Fibroblast of villous mesenchyme (primary cell): ENCODE measurements around the gene VSIG10L2. TPM values are rescaled to one million over a fixed set of nuclear protein-coding genes. Genes with fewer than 3 reads are reported as not detected.

Experiments used
- DNase-seq: peaks from one replicate; pipeline ENCODE4 v3.0.0-alpha.2; 2010; ENCODE audit warnings: low read depth
- H3K4me3 ChIP-seq: 2 replicates; pipeline ENCODE4 v1.5.1; 2011; ENCODE audit warnings: low read depth, mild to moderate bottlenecking, low read length
- CTCF ChIP-seq: IDR thresholded peaks from 2 replicates; pipeline ENCODE4 v1.5.1; 2012; ENCODE audit warnings: low read depth, mild to moderate bottlenecking, low read length; ENCODE audit not compliant: insufficient read depth
- total RNA-seq: library from RNA; depleted of rRNA; stranded (reverse); fragments of >200 nt; gene quantifications from 2 replicates; pipeline ENCODE4 v1.2.3, GENCODE V29; 2012

VSIG10L2 gene
- total RNA-seq, 1 donor, result not detected

DNA sequence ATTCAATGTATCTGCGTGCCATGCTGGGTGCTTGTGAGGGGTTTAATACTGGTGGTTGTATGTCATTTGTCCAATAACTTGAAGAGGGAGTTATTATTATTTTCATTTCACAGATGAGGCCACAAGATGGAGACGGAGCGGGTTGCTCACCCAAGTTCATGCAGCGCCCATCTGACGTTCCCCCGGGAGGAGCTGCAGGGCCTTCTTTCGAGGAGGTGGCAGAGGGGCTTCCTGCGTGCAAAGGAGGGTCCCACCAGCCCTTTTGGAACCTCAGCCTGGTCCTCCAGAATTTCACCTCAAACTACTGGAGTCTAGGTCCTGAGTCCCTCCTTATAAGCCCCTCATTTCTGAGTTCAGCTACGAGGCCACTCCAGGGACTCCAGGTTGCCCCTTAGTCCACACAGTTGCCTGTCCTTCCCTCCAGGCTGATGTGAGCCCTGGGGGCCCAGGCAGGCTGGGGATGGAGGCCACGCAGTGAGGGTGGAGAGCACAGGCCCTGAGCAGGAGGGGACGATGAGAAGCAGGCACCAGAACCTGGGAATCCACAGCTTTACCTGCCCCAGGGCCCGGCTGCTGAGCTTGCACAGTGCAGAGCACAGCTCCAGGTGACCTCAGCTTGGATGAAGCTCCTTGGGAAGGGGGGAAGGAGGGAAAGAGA, 2.9 kb upstream of the VSIG10L2 start:
- DNase-seq, result no peak
- no peak for TF ChIP-seq CTCF
- H3K4me3 ChIP-seq, result no peak overlapping the region

DNA sequence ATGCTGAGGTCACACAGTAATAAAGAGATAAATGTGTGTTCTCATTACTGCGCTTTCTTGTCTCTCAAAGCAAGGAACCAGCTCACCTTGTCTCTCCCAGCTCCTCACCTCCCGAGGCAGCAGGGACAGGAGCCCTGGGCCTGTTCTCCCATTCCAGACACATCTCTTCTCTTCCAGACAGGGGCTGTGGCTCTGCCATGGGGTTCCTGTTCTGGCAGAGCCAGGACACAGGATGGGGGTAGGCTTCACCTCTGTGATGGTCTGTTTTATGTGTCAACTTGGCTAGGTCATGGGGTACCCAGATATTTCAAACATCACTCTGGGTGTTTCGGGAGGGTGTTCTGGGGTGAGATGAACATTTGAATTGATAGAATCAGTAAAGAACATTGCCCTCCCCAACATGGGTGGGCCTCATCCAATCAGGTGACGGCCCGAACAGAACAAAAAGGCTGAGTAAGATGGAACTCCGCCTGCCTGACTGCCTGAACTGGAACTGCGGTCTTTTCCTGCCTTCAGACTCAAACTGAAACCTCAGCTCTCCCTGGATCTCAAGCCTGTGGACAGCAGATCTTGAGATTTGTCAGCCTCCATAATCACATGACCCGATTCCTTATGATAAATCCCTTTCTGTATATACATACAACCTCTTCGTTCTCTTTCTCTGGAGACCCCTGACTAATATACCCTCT, 2.0 kb upstream of the VSIG10L2 start:
- no peak for TF ChIP-seq CTCF
- DNase-seq, result no peak
- H3K4me3 ChIP-seq, result no peak overlapping the region

GRCh38 chr11:125944350-125945010, 1.4 kb upstream of the VSIG10L2 start:
- no peak for DNase-seq
- no peak for TF ChIP-seq CTCF
- no peak overlapping the region for H3K4me3 ChIP-seq

GRCh38 chr11:125945011-125945796, 640 bp upstream of the VSIG10L2 start:
- no peak overlapping the region for H3K4me3 ChIP-seq
- no peak for TF ChIP-seq CTCF
- DNase-seq, result no peak

DNA sequence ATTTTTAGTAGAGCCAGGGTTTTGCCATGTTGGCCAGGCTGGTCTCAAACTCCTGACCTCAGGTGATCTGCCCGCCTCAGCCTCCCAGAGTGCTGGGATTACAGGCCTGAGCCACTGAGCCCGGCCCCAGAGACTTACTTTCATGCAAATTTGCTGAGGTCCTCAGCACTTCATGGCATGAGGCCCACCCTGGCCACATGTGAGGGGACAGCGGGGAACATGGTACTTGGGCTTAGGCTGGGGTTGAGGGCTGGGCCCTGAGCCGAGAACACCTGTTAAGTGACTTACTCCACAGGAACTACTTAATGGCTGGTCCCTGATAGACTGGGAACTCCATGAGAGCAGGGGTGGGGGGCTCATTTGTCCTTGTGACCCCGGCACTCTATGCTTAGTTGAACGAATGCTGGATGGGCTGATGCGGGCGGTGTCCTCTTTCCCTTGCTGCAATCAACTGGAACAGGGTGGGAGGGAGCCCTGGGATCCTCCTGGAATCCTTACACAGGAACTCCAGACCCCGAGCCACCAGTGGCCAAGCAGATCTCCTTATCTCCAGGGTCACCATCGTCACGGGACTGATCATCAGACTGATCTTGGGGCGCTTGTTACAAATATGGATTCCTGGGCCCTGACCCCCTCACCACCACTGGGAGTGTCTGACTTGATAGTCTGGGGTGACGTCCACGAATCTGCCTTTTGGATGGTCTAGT, 1.0 kb downstream of the VSIG10L2 start:
- TF ChIP-seq CTCF, result no peak
- no peak for DNase-seq
- H3K4me3 ChIP-seq, result no peak overlapping the region

GRCh38 chr11:125947419-125948277, 1.8 kb downstream of the VSIG10L2 start:
- DNase-seq, result no peak
- H3K4me3 ChIP-seq, result no peak overlapping the region
- TF ChIP-seq CTCF, result no peak
